DOHH2 (cell line): ENCODE data around the gene GABPB1.
"Not testable (repeated sequence)": the region's sequence is repeated elsewhere in the genome, so short reads cannot be mapped to it uniquely, and the experiment has no call there.

ENCODE experiments used
- H3F3A ChIP-seq: fragments of 200-600 bp; sonication (generic), shearing (Covaris generic); 2 replicates; pipeline ENCODE4 v1.6.0; 2016; ENCODE audit warnings: antibody characterized with exemption, mild to moderate bottlenecking; ENCODE audit not compliant: control insufficient read depth, insufficient read depth
- H3K27ac ChIP-seq: fragments of 200-600 bp; sonication (generic); 2 replicates; pipeline ENCODE4 v1.5.1; 2014; ENCODE audit warnings: low read depth, mild to moderate bottlenecking, low read length, moderate library complexity
- H3K27me3 ChIP-seq: fragments of 200-600 bp; sonication (generic); 2 replicates; pipeline ENCODE4 v1.6.1; 2014; ENCODE audit warnings: mild to moderate bottlenecking, low read length, mixed read lengths; ENCODE audit not compliant: control insufficient read depth
- H3K36me3 ChIP-seq: fragments of 200-600 bp; sonication (generic); 2 replicates; pipeline ENCODE4 v1.6.1; 2014; ENCODE audit warnings: mild to moderate bottlenecking, low read length, moderate library complexity, mixed read lengths; ENCODE audit not compliant: control insufficient read depth
- H3K4me1 ChIP-seq: fragments of 200-600 bp; sonication (generic); 2 replicates; pipeline ENCODE4 v1.6.1; 2014; ENCODE audit warnings: mild to moderate bottlenecking, low read length, mixed read lengths; ENCODE audit not compliant: control insufficient read depth
- H3K4me2 ChIP-seq: fragments of 200-600 bp; sonication (generic); 2 replicates; pipeline ENCODE4 v1.6.0; 2014; ENCODE audit warnings: mild to moderate bottlenecking, low read length, moderate library complexity
- H3K4me3 ChIP-seq: fragments of 200-600 bp; sonication (generic); 2 replicates; pipeline ENCODE4 v1.5.1; 2014; ENCODE audit warnings: mild to moderate bottlenecking, low read length, mixed read lengths
- H3K79me2 ChIP-seq: fragments of 200-600 bp; sonication (generic); 2 replicates; pipeline ENCODE4 v1.6.1; 2014; ENCODE audit warnings: mild to moderate bottlenecking, low read length, mixed read lengths; ENCODE audit not compliant: control insufficient read depth
- H3K9me2 ChIP-seq: fragments of 200-600 bp; sonication (generic); replicated peaks from 2 replicates; pipeline ENCODE4 v1.6.1; 2014; ENCODE audit warnings: mild to moderate bottlenecking, low read length, mixed read lengths; ENCODE audit not compliant: control insufficient read depth
- H3K9me3 ChIP-seq: fragments of 200-600 bp; sonication (generic); 2 replicates; pipeline ENCODE4 v1.6.1; 2014; ENCODE audit warnings: antibody characterized with exemption, low read length, mixed read lengths; ENCODE audit not compliant: control insufficient read depth, insufficient read depth
- H4K20me1 ChIP-seq: fragments of 200-600 bp; sonication (generic); 2 replicates; pipeline ENCODE4 v1.6.0; 2014; ENCODE audit warnings: low read depth, mild to moderate bottlenecking, antibody characterized with exemption, low read length, moderate library complexity; ENCODE audit not compliant: control insufficient read depth, insufficient read depth
- CTCF ChIP-seq: fragments of 200-600 bp; sonication (generic); IDR thresholded peaks from one replicate; pipeline ENCODE4 v1.5.1; 2014; ENCODE audit warnings: antibody characterized with exemption, mild to moderate bottlenecking, low read depth, low read length; ENCODE audit not compliant: poor library complexity, severe bottlenecking
- EZH2phosphoT487 ChIP-seq: fragments of 200-600 bp; sonication (generic); IDR thresholded peaks from 2 replicates; pipeline ENCODE4 v1.6.1; 2017; ENCODE audit warnings: borderline replicate concordance, mild to moderate bottlenecking, antibody characterized with exemption, low read length, moderate library complexity, mixed read lengths

GABPB1 gene

DNA sequence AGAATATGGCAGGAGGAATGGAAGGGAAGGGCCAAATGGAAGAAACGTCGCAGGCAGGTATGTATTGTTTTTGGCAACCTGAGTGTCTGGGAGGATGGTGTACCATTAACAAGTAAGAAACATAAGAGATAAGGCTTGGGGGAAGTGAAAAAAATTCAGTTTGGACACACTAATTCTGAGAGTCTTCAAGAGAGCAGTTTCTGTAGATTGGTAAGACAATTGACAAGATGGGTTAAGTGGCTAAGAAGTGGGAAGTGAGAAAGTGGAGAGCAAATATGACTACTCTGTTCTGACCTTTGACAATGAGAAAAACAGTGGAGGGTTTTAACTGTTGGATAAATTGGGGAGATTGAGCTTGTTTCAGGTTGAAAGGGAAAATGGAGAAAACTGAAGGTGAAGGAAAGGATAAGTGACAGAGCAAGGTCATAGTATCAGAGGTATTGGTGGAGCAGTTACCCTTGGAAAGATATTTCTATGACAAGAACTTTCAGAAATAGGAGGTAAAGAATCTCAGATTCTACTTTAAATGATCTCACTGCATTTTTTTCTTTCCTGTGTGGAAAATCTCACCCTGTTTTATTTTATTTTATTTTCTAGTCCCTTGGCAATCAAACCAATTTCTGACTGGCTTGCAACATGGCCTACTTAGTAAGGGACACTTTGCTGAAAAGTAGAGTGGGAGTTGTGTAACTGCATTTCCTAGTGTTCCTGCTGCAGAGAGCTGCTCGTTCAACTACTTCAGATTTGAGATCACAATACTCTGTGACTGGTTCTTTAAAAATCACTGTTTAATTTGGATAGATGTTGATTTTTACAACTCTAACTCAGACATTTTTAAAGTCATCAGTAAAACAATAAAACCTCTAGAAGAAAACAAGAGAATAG, 23.1 kb upstream of the GABPB1 start:
- Histone ChIP-seq H3K27ac (no peak overlapping the region), H3K4me1 (peaks cover 9% of the 10 kb centered on the region), H3K27me3 (no peaks in the 10 kb centered on the region), H3K4me3 (no peak overlapping the region), H3F3A (0 out of 2 replicates have a peak, but pooled peaks cover 4% of the 10 kb centered on the region), H4K20me1 (no peaks in the 10 kb centered on the region), H3K9me2 (no peaks in the 10 kb centered on the region), H3K4me2 (no peak overlapping the region), H3K9me3 (no peaks in the 10 kb centered on the region), H3K79me2 (no peaks in the 10 kb centered on the region), H3K36me3 (no peaks in the 10 kb centered on the region)
- TF ChIP-seq EZH2phosphoT487 (no peak), CTCF (no peak)

DNA sequence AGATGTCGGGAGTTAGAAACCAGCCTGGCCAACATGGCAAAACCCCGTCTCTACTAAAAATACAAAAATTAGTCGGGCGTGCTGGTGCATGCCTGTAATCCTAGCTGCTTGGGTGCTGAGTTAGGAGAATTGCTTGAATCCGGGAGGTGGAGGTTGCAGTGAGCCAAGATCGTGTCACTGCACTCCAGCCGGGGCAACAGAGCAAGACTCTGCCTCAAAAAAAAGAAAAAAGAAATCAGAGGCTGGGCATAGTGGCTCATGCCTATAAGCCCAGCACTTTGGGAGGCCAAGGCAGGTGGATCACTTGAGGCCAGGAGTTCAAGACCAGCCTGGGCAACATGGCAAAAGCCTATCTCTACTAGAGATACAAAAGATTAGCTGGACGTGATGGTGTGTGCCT, 14.6 kb upstream of the GABPB1 start:
- H3K4me2 ChIP-seq, H3K4me1 ChIP-seq, H3K27ac ChIP-seq, H3F3A ChIP-seq, H3K27me3 ChIP-seq, H3K36me3 ChIP-seq, H3K9me2 ChIP-seq, H4K20me1 ChIP-seq, H3K4me3 ChIP-seq, H3K9me3 ChIP-seq, H3K79me2 ChIP-seq: not testable (repeated sequence)

DNA sequence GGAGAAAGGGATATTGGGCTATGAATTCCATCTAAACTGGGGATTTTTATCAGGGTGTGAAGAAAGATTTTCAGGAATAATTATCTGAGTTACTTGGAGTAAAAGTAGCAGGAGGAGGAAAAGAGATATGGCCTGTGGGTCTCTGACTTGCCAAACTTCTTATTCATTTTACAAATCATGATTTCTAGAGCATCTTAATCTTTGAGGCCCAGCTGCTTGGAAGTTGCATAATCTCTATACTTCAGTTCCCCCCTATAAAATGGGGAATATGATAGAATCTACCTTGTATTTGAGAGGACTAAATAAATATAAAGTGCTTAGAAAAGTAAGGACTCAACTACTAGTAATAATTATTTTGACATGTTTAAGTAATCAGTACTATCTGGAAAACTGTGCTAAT, 11.0 kb upstream of the GABPB1 start:
- peaks cover 11% of the 10 kb centered on the region for H3K79me2 ChIP-seq
- no peaks in the 10 kb centered on the region for H3K27me3 ChIP-seq
- peaks cover 7% of the 10 kb centered on the region for H3F3A ChIP-seq
- H3K9me3 ChIP-seq, result no peaks in the 10 kb centered on the region
- no peak overlapping the region for H3K4me2 ChIP-seq
- no peak for TF ChIP-seq CTCF
- no peak for TF ChIP-seq EZH2phosphoT487
- peaks cover 33% of the 10 kb centered on the region for H3K36me3 ChIP-seq
- H3K27ac ChIP-seq, result no peak overlapping the region
- H3K4me1 ChIP-seq, result no peaks in the 10 kb centered on the region
- H3K4me3 ChIP-seq, result no peak overlapping the region
- no peaks in the 10 kb centered on the region for H3K9me2 ChIP-seq
- H4K20me1 ChIP-seq, result no peaks in the 10 kb centered on the region

- H3F3A ChIP-seq, result peaks cover 4% of the 10 kb centered on the region
- peaks cover 14% of the 10 kb centered on the region for H3K79me2 ChIP-seq
These were observed 10.6 kb upstream of the GABPB1 start for GRCh38 chr15:50365570-50365969.

More at GRCh38 chr15:50365570-50365969, 10.6 kb upstream of the GABPB1 start:
- no peak overlapping the region for H3K27ac ChIP-seq
- H3K4me3 ChIP-seq, result no peak overlapping the region
- no peaks in the 10 kb centered on the region for H3K4me1 ChIP-seq
- H3K4me2 ChIP-seq, result no peak overlapping the region
- no peaks in the 10 kb centered on the region for H3K9me2 ChIP-seq
- H4K20me1 ChIP-seq, result no peaks in the 10 kb centered on the region
- no peaks in the 10 kb centered on the region for H3K27me3 ChIP-seq
- H3K36me3 ChIP-seq, result peaks cover 37% of the 10 kb centered on the region
- TF ChIP-seq EZH2phosphoT487 (no peak), CTCF (no peak)
- H3K9me3 ChIP-seq, result no peaks in the 10 kb centered on the region
